ENCODE measurements around the gene KIF22. TPM values are rescaled to one million over a fixed set of nuclear protein-coding genes. Genes with fewer than 3 reads are reported as not detected.

Gene KIF22
- total and polyA plus RNA-seq, 8 donors = 11.1 to 229 (median 51.6) TPM

DNA sequence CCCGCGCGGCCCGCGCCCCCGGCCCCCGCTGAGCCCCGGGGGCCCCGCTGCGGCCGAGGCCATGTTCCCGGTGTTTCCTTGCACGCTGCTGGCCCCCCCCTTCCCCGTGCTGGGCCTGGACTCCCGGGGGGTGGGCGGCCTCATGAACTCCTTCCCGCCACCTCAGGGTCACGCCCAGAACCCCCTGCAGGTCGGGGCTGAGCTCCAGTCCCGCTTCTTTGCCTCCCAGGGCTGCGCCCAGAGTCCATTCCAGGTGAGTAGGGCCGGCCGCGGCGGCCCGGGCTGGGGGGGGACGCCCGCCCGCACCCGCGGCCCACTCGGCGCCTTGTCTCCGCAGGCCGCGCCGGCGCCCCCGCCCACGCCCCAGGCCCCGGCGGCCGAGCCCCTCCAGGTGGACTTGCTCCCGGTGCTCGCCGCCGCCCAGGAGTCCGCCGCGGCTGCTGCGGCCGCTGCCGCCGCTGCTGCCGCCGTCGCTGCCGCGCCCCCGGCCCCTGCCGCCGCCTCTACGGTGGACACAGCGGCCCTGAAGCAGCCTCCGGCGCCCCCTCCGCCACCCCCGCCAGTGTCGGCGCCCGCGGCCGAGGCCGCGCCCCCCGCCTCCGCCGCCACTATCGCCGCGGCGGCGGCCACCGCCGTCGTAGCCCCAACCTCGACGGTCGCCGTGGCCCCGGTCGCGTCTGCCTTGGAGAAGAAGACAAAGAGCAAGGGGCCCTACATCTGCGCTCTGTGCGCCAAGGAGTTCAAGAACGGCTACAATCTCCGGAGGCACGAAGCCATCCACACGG is 16.3 kb downstream of the KIF22 start:
- Histone ChIP-seq H3K27ac (peak overlapping the region; percentile 88 to 96 (median 94)), H3K27me3 (peaks cover 0 to 3% (median 0%) of the 10 kb centered on the region in 3 donors), H3K36me3 (peaks cover 15 to 32% (median 22%) of the 10 kb centered on the region in 4 donors), H3K4me3 (peak overlapping the region; percentile 53 to 71 (median 67)), H3K4me1 (peaks cover 53 to 61% (median 60%) of the 10 kb centered on the region in 4 donors), H3K9me3 (no peaks in the 10 kb centered on the region)
- WGBS, 5 donors = 1 to 7% (median 1%) methylated on average over 3 to 99 of the region's 99 CpGs
- intact Hi-C loops (cut with DNase I; ENCODE audit: low total_unique reads) = loop anchor here (5.0 kb wide), 1 partner anchor 50 kb away; no protein-coding TSS in a partner anchor
- TF ChIP-seq POLR2A (IDR thresholded peaks at IDR 0.05) (no peak), EP300 (IDR thresholded peaks at IDR 0.05) (no peak), CTCF (IDR thresholded peaks at IDR 0.05) (no peak), POLR2AphosphoS5 (IDR thresholded peaks at IDR 0.05) (no peak)
- peak; percentile 44 to 84 for DNase-seq

GRCh38 chr16:29807426-29808218 is 17.1 kb downstream of the KIF22 start:
- intact Hi-C loops (cut with DNase I; ENCODE audit: low total_unique reads) = loop anchor here (5.0 kb wide), 1 partner anchor 50 kb away; no protein-coding TSS in a partner anchor

DNA sequence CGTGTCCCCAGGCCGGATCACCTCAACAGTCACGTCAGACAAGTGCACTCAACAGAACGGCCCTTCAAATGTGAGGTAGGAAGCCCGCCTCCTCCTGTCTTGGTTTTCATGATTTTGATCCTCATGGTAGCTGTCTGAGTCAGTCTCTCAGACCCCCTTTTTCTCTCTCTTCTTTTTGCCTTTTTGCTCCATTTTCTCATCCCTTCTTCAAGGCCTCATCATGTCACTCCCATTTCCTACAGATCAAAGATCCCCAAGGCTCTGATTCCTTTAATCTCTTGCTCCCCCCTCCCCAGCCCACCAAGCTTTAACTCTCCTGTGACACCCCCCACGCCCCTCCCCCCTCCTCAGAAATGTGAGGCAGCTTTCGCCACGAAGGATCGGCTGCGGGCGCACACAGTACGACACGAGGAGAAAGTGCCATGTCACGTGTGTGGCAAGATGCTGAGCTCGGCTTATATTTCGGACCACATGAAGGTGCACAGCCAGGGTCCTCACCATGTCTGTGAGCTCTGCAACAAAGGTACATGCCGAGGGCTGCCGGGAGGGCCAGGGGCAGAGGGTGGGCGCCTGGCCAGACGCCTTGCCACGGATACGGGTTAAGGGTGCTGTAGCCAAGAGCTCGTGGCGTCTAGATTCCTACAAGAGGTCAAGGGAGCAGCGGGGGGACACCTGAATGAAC is 17.8 kb downstream of the KIF22 start:
- H3K9me3 ChIP-seq = no peaks in the 10 kb centered on the region
- peaks cover 15 to 23% (median 21%) of the 10 kb centered on the region in 4 donors for H3K36me3 ChIP-seq
- peaks cover 62 to 76% (median 75%) of the 10 kb centered on the region in 4 donors for H3K4me1 ChIP-seq
- peaks cover 0 to 19% (median 0%) of the 10 kb centered on the region in 3 donors for H3K27me3 ChIP-seq
- 41 to 45% (median 44%) methylated on average over 24 to 25 of the region's 25 CpGs for WGBS, 5 donors
- TF ChIP-seq POLR2AphosphoS5 (IDR thresholded peaks at IDR 0.05) (no peak), EP300 (IDR thresholded peaks at IDR 0.05) (no peak), POLR2A (IDR thresholded peaks at IDR 0.05) (no peak), CTCF (IDR thresholded peaks at IDR 0.05) (no peak)
- H3K4me3 ChIP-seq = peak overlapping the region; percentile 53 to 71 (median 67)
- H3K27ac ChIP-seq = peak overlapping the region; percentile 88 to 96 (median 94)
- intact Hi-C loops (cut with DNase I; ENCODE audit: low total_unique reads) = loop anchor here (5.0 kb wide), 1 partner anchor 49 kb away; no protein-coding TSS in a partner anchor
- peak in 1 of 2 donors; percentile 33 for DNase-seq

More at GRCh38 chr16:29807426-29808218, 17.1 kb downstream of the KIF22 start:
- peak overlapping the region; percentile 53 to 71 (median 67) for H3K4me3 ChIP-seq
- H3K9me3 ChIP-seq = no peaks in the 10 kb centered on the region
- H3K4me1 ChIP-seq = peaks cover 61 to 69% (median 68%) of the 10 kb centered on the region in 4 donors
- peaks cover 15 to 26% (median 22%) of the 10 kb centered on the region in 4 donors for H3K36me3 ChIP-seq
- H3K27me3 ChIP-seq = peaks cover 0 to 11% (median 0%) of the 10 kb centered on the region in 3 donors
- TF ChIP-seq CTCF (IDR thresholded peaks at IDR 0.05) (peak in 5 of 7 experiments; percentile 27 to 54 (median 27)), EP300 (IDR thresholded peaks at IDR 0.05) (no peak), POLR2A (IDR thresholded peaks at IDR 0.05) (no peak), POLR2AphosphoS5 (IDR thresholded peaks at IDR 0.05) (peak; percentile 63 to 85 (median 73))
- peak; percentile 89 to 97 for DNase-seq
- WGBS, 5 donors = 0 to 2% (median 1%) methylated on average over 9 to 69 of the region's 69 CpGs
- H3K27ac ChIP-seq = peak overlapping the region; percentile 88 to 96 (median 94)
